Renal pelvis (tissue), 4 donors: ENCODE measurements around the gene CRELD2. TPM values are rescaled to one million over a fixed set of nuclear protein-coding genes. Genes with fewer than 3 reads are reported as not detected.

Experiments used
- DNase-seq: peaks from one replicate; pipeline ENCODE4 v3.0.0-alpha.2; 2013
- polyA plus RNA-seq, 3 donors: library from polyadenylated mRNA; unstranded; fragments of 120-200 nt; gene quantifications; one replicate each; pipeline ENCODE4 v1.2.1, GENCODE V29; 2013; ENCODE audit not compliant: insufficient read length in 3 of 3

CRELD2 gene
- polyA plus RNA-seq, 3 donors: 28.1 to 33.9 (median 33.2) TPM

- no peak for DNase-seq
Observed at GRCh38 chr22:49909476-49910205, 8.8 kb upstream of the CRELD2 start.

- DNase-seq: no peak
Observed at GRCh38 chr22:49910229-49911155, 7.9 kb upstream of the CRELD2 start.

GRCh38 chr22:49911881-49912625 lies 6.4 kb upstream of the CRELD2 start:
- DNase-seq: no peak

GRCh38 chr22:49913026-49913425 lies 5.4 kb upstream of the CRELD2 start:
- no peak for DNase-seq

- DNase-seq: no peak
Observed at GRCh38 chr22:49913446-49913845, 5.0 kb upstream of the CRELD2 start.

- DNase-seq: no peak
Observed at GRCh38 chr22:49914256-49914655, 4.2 kb upstream of the CRELD2 start.

- DNase-seq: no peak
Observed at GRCh38 chr22:49915610-49916009, 2.8 kb upstream of the CRELD2 start.

GRCh38 chr22:49916831-49917230 lies 1.6 kb upstream of the CRELD2 start:
- no peak for DNase-seq

- DNase-seq: no peak
Observed at GRCh38 chr22:49918911-49919881, 762 bp downstream of the CRELD2 start.

GRCh38 chr22:49920859-49921258 lies 2.4 kb downstream of the CRELD2 start:
- no peak for DNase-seq

GRCh38 chr22:49921508-49922278 lies 3.3 kb downstream of the CRELD2 start:
- no peak for DNase-seq

- DNase-seq: no peak
Observed at GRCh38 chr22:49922484-49922883, 4.0 kb downstream of the CRELD2 start.

- DNase-seq: no peak
Observed at GRCh38 chr22:49922926-49923325, 4.5 kb downstream of the CRELD2 start.

GRCh38 chr22:49923445-49923844 lies 5.0 kb downstream of the CRELD2 start:
- DNase-seq: no peak

- no peak for DNase-seq
Observed at GRCh38 chr22:49924113-49924833, 5.8 kb downstream of the CRELD2 start.

GRCh38 chr22:49925525-49926128 lies 7.2 kb downstream of the CRELD2 start:
- no peak for DNase-seq

- DNase-seq: no peak
Observed at GRCh38 chr22:49926916-49927315, 8.5 kb downstream of the CRELD2 start.

GRCh38 chr22:49927483-49928184 lies 9.2 kb downstream of the CRELD2 start:
- no peak for DNase-seq

- DNase-seq: no peak
Observed at GRCh38 chr22:49928185-49928495, 9.7 kb downstream of the CRELD2 start.
